Smooth muscle cell (in vitro differentiated cells): ENCODE results near the gene ENO3. TPM values are rescaled to one million over a fixed set of nuclear protein-coding genes. Genes with fewer than 3 reads are reported as not detected.

Experiments used
- DNase-seq: peaks from one replicate; lab custom pipeline; 2025; ENCODE audit not compliant: unreplicated experiment; lab: John Stamatoyannopoulos, UW
- H2AFZ ChIP-seq: fragments of 200-600 bp; sonication (generic); 2 replicates; pipeline ENCODE4 v1.6.0; 2016; ENCODE audit warnings: antibody characterized with exemption, low read depth, mild to moderate bottlenecking
- H3F3A ChIP-seq: fragments of 200-600 bp; sonication (generic); 2 replicates; pipeline ENCODE4 v1.6.0; 2017; ENCODE audit warnings: antibody characterized with exemption, low read depth
- H3K27ac ChIP-seq: fragments of 200-600 bp; sonication (generic); 2 replicates; pipeline ENCODE4 v1.5.1; 2016; ENCODE audit warnings: low read depth, mild to moderate bottlenecking
- H3K27me3 ChIP-seq: fragments of 200-600 bp; sonication (generic); 2 replicates; pipeline ENCODE4 v1.6.1; 2016; ENCODE audit warnings: low read depth, mild to moderate bottlenecking
- H3K36me3 ChIP-seq: fragments of 200-600 bp; sonication (generic); 2 replicates; pipeline ENCODE4 v1.5.1; 2016; ENCODE audit warnings: low read depth
- H3K4me1 ChIP-seq: fragments of 200-600 bp; sonication (generic); 2 replicates; pipeline ENCODE4 v1.5.1; 2016; ENCODE audit warnings: low read depth
- H3K4me2 ChIP-seq: fragments of 200-600 bp; sonication (generic); 2 replicates; pipeline ENCODE4 v1.6.0; 2016; ENCODE audit warnings: mild to moderate bottlenecking
- H3K4me3 ChIP-seq: fragments of 200-600 bp; sonication (generic); 2 replicates; pipeline ENCODE4 v1.5.1; 2016; ENCODE audit warnings: mild to moderate bottlenecking
- H3K79me2 ChIP-seq: fragments of 200-600 bp; sonication (generic); 2 replicates; pipeline ENCODE4 v1.6.0; 2016; ENCODE audit warnings: low read depth, mild to moderate bottlenecking
- H3K9ac ChIP-seq: fragments of 200-600 bp; sonication (generic); 2 replicates; pipeline ENCODE4 v1.6.0; 2016; ENCODE audit warnings: low read depth
- H3K9me3 ChIP-seq: fragments of 200-600 bp; sonication (generic); replicated peaks from 2 replicates; pipeline ENCODE4 v1.5.1; 2016; ENCODE audit warnings: low read depth
- H4K20me1 ChIP-seq: fragments of 200-600 bp; sonication (generic); 2 replicates; pipeline ENCODE4 v1.6.0; 2016; ENCODE audit warnings: low read depth
- CTCF ChIP-seq: fragments of 200-600 bp; sonication (generic); IDR thresholded peaks from 2 replicates; pipeline ENCODE4 v1.5.1; 2017; ENCODE audit warnings: borderline replicate concordance, mild to moderate bottlenecking, antibody characterized with exemption; ENCODE audit not compliant: insufficient read depth, poor library complexity, severe bottlenecking
- WGBS: methylation state at CpG from one replicate; pipeline ENCODE4 v1.1.7; 2016; ENCODE audit warnings: low lambda C conversion rate; 5-methylcytosine and 5-hydroxymethylcytosine counted together
- polyA plus RNA-seq: library from polyadenylated mRNA; unstranded; fragments of >200 nt; fragmentation: Nextera tagmentation; extraction: Ambion mirVana; gene quantifications from 2 replicates; pipeline ENCODE4 v1.2.1, GENCODE V29; 2016
- total RNA-seq: library from RNA; depleted of rRNA; stranded (reverse); fragments of >200 nt; gene quantifications from 2 replicates; pipeline ENCODE4 v1.2.3, GENCODE V29; 2014

The ENO3 gene
- total and polyA plus RNA-seq, 2 experiments from 2014 or later = 5.9 to 14.5 TPM

- 81% methylated on average over 12 of the region's 12 CpGs for WGBS
- peaks cover 16% of the 10 kb centered on the region for H3K79me2 ChIP-seq
Observed at GRCh38 chr17:4999430-5000093, 48.6 kb downstream of the ENO3 start.

GRCh38 chr17:5000237-5000639, 49.3 kb downstream of the ENO3 start:
- Histone ChIP-seq H4K20me1 (peaks cover 21% of the 10 kb centered on the region), H3K79me2 (peaks cover 16% of the 10 kb centered on the region), H3K9ac (no peak overlapping the region), H3K27ac (no peak overlapping the region), H3K4me1 (peaks cover 13% of the 10 kb centered on the region), H3K36me3 (peaks cover 4% of the 10 kb centered on the region), H3F3A (no peaks in the 10 kb centered on the region), H3K27me3 (no peaks in the 10 kb centered on the region), H3K4me2 (no peak overlapping the region), H3K4me3 (no peak overlapping the region), H2AFZ (no peak overlapping the region), H3K9me3 (no peaks in the 10 kb centered on the region)
- WGBS = 97% methylated on average over 9 of the region's 11 CpGs
- DNase-seq = no peak
- TF ChIP-seq CTCF = no peak

More at GRCh38 chr17:4999430-5000093, 48.6 kb downstream of the ENO3 start:
- H3K9ac ChIP-seq = no peak overlapping the region
- peaks cover 21% of the 10 kb centered on the region for H4K20me1 ChIP-seq
- no peak overlapping the region for H2AFZ ChIP-seq
- H3K4me1 ChIP-seq = peaks cover 13% of the 10 kb centered on the region
- no peaks in the 10 kb centered on the region for H3K36me3 ChIP-seq
- no peaks in the 10 kb centered on the region for H3F3A ChIP-seq
- H3K27ac ChIP-seq = no peak overlapping the region
- TF ChIP-seq CTCF = no peak
- peak overlapping the region; percentile 98 for H3K4me3 ChIP-seq
- no peak for DNase-seq
- no peaks in the 10 kb centered on the region for H3K27me3 ChIP-seq
- peak overlapping the region; percentile 88 for H3K4me2 ChIP-seq
- H3K9me3 ChIP-seq = no peaks in the 10 kb centered on the region

- H3K27ac ChIP-seq = no peak overlapping the region
- no peak overlapping the region for H2AFZ ChIP-seq
- no peak for DNase-seq
- no peak overlapping the region for H3K4me2 ChIP-seq
- 96% methylated on average over 20 of the region's 20 CpGs for WGBS
- peaks cover 5% of the 10 kb centered on the region for H3K36me3 ChIP-seq
- no peaks in the 10 kb centered on the region for H3F3A ChIP-seq
- peaks cover 9% of the 10 kb centered on the region for H3K4me1 ChIP-seq
- no peaks in the 10 kb centered on the region for H3K27me3 ChIP-seq
- no peak for TF ChIP-seq CTCF
- H3K9ac ChIP-seq = no peak overlapping the region
- no peak overlapping the region for H3K4me3 ChIP-seq
- H3K79me2 ChIP-seq = peaks cover 16% of the 10 kb centered on the region
- peaks cover 21% of the 10 kb centered on the region for H4K20me1 ChIP-seq
- H3K9me3 ChIP-seq = no peaks in the 10 kb centered on the region
Observed at GRCh38 chr17:5002121-5002788, 51.3 kb downstream of the ENO3 start.
